ENCODE results near the gene PCK1.

PCK1 gene

GRCh38 chr20:57608516-57608915 lies 47.6 kb downstream of the PCK1 start:
- no peak for DNase-seq

GRCh38 chr20:57609086-57609841 lies 48.4 kb downstream of the PCK1 start:
- no peak for DNase-seq

- no peak for DNase-seq
Observed at GRCh38 chr20:57609842-57610167, 48.9 kb downstream of the PCK1 start.

GRCh38 chr20:57610261-57610952 lies 49.5 kb downstream of the PCK1 start:
- DNase-seq: no peak

GRCh38 chr20:57611586-57612311 lies 50.8 kb downstream of the PCK1 start:
- no peak for DNase-seq

GRCh38 chr20:57612436-57612835 lies 51.5 kb downstream of the PCK1 start:
- DNase-seq: no peak

GRCh38 chr20:57612916-57613315 lies 52.0 kb downstream of the PCK1 start:
- no peak for DNase-seq

- DNase-seq: no peak
Observed at GRCh38 chr20:57613481-57613921, 52.6 kb downstream of the PCK1 start.

- DNase-seq: no peak
Observed at GRCh38 chr20:57614490-57615444, 53.9 kb downstream of the PCK1 start.

- no peak for DNase-seq
Observed at GRCh38 chr20:57615445-57615811, 54.5 kb downstream of the PCK1 start.

- DNase-seq: no peak
Observed at GRCh38 chr20:57616143-57616951, 55.4 kb downstream of the PCK1 start.

GRCh38 chr20:57617079-57617795 lies 56.3 kb downstream of the PCK1 start:
- no peak for DNase-seq

Data from NCI-H69 (cell line).